TTC549 (cell line): ENCODE data around the gene SENP6.
"Not testable (repeated sequence)": the region's sequence is repeated elsewhere in the genome, so short reads cannot be mapped to it uniquely, and the experiment has no call there.

ENCODE experiments used
- FAIRE-seq: peaks from 2 replicates; lab custom pipeline; 2012; peaks lifted over from hg19 to GRCh38; lab: Jason Lieb, UNC

SENP6 gene, protein sequence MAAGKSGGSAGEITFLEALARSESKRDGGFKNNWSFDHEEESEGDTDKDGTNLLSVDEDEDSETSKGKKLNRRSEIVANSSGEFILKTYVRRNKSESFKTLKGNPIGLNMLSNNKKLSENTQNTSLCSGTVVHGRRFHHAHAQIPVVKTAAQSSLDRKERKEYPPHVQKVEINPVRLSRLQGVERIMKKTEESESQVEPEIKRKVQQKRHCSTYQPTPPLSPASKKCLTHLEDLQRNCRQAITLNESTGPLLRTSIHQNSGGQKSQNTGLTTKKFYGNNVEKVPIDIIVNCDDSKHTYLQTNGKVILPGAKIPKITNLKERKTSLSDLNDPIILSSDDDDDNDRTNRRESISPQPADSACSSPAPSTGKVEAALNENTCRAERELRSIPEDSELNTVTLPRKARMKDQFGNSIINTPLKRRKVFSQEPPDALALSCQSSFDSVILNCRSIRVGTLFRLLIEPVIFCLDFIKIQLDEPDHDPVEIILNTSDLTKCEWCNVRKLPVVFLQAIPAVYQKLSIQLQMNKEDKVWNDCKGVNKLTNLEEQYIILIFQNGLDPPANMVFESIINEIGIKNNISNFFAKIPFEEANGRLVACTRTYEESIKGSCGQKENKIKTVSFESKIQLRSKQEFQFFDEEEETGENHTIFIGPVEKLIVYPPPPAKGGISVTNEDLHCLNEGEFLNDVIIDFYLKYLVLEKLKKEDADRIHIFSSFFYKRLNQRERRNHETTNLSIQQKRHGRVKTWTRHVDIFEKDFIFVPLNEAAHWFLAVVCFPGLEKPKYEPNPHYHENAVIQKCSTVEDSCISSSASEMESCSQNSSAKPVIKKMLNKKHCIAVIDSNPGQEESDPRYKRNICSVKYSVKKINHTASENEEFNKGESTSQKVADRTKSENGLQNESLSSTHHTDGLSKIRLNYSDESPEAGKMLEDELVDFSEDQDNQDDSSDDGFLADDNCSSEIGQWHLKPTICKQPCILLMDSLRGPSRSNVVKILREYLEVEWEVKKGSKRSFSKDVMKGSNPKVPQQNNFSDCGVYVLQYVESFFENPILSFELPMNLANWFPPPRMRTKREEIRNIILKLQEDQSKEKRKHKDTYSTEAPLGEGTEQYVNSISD

GRCh38 chr6:75601304-75602245, at the start of gene SENP6:
SENP6 (plus strand) TSS chr6:75601880; CDS start chr6:75602525, 645 bp downstream.
- no peak for FAIRE-seq

- FAIRE-seq: no peak
Measured at GRCh38 chr6:75556240-75556639, 45.4 kb upstream of the SENP6 start.

GRCh38 chr6:75557068-75557467, 44.6 kb upstream of the SENP6 start:
- no peak for FAIRE-seq

DNA sequence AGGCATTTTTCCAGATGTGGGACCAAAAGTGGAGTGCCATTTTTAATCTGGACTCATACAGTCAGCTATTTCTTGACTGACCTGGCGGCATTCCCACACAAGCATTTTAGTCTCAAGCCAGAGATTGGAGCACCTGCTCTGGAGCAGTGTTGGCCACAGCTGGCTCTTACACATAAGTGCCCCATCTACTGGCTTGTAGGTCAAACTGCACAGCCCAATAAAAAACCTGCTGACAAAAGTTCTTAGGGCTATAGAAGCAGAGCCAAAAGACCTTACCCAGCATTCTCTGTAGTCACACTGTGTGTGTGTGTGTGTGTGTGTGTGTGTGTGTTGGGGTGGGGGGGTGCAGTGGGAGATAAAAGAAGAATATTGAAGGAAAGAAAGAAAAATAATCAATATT, 38.6 kb upstream of the SENP6 start:
- no peak for FAIRE-seq

DNA sequence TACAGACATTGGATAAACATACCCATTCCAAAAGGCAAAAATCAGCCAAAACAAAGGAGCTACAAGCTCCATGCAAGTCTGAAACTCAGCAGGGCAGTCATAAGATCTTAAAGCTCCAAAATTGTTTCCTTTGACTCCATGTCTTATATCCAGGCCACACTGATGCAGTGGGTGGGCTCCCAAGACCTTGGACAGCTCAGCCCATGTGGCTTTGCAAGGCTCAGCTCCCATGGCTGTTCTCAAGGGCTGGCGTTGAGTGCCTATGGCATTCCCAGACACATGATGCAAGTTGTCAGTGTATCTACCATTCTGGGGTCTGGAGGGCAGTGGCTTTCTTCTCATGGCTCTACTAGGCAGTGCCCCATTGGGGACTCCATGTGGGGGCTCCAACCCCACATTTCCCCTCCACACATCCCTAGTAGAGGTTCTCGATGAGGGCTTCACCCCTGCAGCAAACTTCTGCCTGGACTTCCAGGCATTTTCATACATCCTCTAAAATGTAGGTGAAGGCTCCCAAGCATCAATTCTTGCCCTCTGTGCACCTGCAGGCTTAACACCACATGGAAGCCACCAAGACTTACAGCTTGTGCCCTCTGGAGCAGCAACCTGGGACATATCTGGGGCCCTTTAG, 35.4 kb upstream of the SENP6 start:
- FAIRE-seq: no peak

DNA sequence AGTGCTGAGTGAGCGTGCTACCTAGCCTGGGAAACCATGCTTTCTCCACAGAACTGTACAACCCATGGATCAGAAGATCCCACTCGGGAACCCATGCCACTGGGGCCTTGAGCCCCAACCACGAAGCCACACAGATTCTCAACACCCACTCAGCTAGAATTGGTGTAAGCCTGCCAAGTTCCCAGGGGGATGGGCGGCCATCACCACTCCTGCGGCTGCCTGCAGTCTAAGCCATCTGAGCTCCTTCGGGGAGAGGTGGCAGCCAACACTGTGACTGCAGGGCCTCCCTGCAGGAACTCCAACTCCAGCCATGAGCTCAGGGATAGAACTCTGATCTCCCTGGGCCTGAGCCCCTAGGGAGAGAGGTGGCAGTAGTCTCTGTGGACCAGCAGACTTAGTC, 33.6 kb upstream of the SENP6 start:
- FAIRE-seq: no peak

DNA sequence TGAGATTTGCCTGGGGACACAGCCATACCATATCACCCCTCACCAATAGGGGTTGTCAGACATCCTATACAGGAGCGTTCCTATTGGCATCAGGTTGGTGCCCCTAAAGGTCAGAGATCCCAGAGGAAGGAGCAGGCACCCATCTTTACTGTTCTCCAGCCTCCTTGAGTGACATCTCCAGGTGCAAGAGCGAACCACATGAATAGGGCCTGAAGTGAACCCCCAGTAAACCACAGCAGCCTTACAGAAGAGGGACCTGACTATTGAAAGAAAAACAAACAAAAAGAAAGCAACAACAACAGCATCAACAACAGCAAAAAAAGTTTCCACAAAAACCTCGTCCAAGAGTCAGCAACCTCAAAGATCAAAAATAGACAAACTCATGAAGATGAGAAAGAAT, 32.7 kb upstream of the SENP6 start:
- FAIRE-seq: no peak

GRCh38 chr6:75570671-75571070, 31.0 kb upstream of the SENP6 start:
- not testable (repeated sequence) for FAIRE-seq

DNA sequence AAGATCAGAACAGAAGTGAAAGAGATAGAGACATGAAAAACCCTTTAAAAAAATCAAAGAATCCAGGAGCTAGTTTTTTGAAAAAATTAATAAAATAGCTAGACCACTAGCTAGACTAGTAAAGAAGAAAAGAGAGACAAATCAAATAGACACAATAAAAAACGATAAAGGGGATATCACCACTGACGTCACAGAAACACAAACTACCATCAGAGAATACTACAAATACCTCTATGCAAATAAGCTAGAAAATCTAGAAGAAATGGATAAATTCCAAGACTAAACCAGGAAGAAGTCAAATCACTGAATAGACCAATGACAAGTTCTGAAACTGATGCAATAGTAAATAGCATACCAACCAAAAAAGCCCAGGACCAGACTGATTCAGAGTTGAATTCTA, 29.6 kb upstream of the SENP6 start:
- FAIRE-seq: no peak

DNA sequence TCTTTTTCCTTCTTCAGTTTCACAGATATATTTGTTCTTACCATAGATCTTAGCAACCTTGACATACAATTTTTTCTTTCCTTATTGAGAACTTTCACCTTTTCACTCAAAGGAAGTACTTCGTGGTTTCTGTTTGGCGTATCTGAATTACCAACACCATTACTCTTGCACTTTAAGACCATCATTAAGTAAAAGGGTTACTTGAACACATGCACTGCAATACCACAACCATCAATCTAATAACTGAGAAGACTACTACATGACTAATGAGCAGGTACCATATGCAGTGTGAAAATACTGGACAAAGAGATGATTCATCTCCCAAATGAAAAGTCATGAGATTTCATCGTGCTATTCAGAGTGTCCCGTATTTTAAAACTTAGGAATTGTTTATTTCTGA, 21.7 kb upstream of the SENP6 start:
- no peak for FAIRE-seq

DNA sequence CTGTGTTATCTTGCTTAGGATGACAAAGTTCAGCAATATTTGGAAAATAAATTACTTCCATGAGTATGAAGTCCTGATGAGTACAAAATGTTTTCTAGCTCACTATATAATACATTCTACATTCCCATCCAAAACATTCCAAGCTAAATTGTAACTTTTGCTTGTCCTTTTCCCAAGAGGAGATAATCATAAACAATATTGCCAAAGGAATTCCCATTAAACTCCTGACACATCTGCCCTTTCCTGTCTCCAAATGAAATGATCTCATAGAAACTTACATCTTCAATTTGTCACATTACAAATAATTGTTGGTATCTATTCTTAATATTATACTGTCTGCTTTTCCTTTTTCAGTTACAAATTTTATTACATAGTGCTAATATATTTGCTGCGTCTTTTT, 20.4 kb upstream of the SENP6 start:
- FAIRE-seq: no peak

DNA sequence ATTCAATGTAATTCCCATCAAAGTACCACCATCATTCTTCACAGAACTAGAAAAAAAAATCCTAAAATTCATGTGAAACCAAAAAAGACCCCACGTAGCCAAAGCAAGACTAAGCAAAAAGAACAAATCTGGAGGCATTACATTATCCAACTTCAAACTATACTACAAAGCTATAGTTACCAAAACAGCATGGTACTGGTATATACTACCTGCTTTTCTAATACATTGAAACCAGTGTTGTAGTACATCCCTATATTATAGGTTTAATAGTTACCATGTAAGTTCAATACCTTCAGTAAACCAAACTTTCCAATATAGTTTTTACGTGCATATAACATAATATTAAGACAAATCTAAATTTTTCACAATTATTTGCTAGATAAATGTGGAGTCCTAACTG, 17.1 kb upstream of the SENP6 start:
- FAIRE-seq: not testable (repeated sequence)

DNA sequence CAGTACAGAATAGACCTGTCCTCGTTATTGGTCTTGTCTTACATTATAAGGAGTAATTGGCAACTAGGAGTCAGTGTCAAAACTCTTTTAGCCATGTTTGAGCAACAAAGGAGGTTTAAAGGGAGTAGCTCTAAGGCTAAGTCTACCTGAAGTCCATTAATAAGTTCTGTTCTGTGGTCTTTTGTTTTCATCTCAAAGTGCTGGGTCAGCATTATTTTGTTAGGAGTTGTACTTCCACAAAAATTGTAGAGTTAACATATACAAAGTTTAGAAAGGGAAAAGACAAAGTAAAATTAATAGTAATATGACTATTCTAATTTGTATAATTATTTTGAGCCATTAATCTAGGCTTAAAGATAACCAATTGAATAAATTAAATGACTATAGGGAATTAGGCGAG, 12.7 kb upstream of the SENP6 start:
- FAIRE-seq: no peak

DNA sequence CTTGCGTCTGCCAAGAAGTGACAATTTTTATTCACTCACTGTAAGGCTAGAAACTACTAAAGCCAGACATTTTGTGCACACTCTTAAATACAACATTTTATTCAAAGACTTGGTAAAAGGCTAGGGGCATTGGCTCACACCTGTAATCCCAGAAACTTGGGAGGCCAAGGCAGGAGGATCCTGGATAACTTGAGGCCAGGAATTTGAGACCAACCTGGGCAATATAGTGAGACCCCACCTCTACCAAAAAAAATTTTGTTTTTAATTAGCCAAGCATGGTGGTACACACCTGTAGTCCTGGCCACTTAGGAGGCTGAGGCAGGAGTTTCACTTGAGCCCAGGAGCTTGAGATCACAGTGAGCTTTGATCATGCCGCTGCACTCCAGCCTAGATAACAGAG, 11.3 kb upstream of the SENP6 start:
- no peak for FAIRE-seq

DNA sequence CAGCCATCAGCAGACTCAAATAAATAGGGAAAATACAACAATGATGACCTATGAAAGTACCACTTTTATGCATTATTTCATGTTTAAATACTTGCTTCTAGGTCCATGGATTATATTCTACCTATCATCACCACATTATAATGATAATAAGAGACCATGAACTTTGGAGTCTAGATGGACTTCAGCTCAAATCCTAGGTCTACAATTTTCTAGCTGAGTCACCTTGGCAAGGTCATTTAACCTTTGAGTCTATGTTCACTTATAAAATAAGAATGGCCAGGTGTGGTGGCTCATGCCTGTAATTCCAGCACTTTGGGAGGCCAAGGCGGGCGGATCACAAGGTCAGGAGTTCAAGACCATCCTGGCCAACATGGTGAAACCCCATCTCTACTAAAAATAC, 5.3 kb upstream of the SENP6 start:
- not testable (repeated sequence) for FAIRE-seq

GRCh38 chr6:75600768-75601167, 912 bp upstream of the SENP6 start:
- FAIRE-seq: no peak

DNA sequence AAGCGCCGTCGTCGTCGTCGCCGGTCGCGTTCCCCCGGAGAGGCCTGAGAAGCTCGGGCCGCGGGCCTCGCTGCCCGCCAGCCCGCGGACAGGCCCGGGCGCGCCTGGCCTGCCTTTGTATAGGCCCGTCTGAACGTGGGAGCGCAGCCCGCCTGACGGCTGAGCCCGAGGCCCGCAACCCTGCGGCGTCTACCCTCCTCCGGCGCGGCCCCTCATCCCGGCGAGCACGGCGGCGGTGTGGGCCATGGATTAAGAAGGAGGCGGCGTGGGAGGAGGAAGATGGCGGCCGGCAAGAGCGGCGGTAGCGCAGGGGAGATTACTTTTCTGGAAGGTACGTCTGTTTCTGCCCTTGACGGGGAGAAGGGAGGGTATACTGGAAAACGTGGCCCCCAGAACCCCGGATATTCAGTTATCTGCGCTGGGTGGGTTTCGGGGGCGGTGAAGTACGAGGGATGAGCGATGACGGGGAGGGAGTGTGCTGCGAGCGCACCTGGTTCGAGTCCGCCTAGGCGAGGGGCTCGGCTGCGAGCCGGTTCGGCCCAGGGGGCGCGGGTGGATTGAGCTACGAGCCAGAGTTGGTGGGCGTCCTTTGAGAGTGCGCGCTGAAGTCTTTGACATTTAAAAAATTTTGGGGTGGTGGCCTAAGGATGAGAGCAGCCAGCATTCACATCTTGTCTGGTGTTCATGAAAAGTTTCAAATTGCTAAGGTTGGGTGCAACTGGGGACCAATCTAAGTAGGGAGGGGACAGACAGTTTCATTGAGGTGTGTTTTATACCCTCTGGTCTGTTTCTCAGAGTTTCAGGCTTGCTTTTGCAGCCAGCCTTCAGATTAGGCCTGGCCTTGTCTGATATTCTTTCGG, 796 bp downstream of the SENP6 start:
- FAIRE-seq: no peak

- no peak for FAIRE-seq
Measured at GRCh38 chr6:75603106-75603420, 1.4 kb downstream of the SENP6 start.

GRCh38 chr6:75604294-75604693, 2.6 kb downstream of the SENP6 start:
- FAIRE-seq: no peak

- no peak for FAIRE-seq
Measured at GRCh38 chr6:75605635-75606034, 4.0 kb downstream of the SENP6 start.

DNA sequence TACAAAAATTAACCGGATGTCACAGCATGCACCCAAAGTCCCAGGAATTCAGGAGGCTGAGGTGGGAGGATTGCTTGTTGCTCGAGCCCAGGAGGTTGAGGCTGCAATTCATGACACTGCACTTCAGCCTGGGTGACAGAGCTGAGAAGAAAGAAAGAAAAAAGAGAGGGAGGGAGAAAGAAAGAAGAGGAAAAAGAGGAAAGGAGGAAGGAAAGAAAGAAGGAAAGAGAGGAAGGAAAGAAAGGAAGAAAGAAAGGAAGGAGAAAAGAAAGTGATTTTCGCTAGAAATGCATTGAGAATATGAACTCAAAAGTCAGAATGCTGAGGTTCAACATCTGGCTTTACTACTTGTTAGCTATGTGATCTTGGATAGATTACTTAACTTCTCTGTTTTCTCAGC, 6.6 kb downstream of the SENP6 start:
- no peak for FAIRE-seq
